IPS-11a (cell line): Measurements from ENCODE around the gene OXT.
"Not testable (repeated sequence)": the region's sequence is repeated elsewhere in the genome, so short reads cannot be mapped to it uniquely, and the experiment has no call there.

Experiments used
- H3K4me3 ChIP-seq: one replicate; pipeline ENCODE4 v1.5.1; 2013; ENCODE audit warnings: low read depth, low read length, control low read depth

Gene OXT

GRCh38 chr20:3109350-3110302, 38.2 kb downstream of the OXT start:
- H3K4me3 ChIP-seq: no peak overlapping the region

GRCh38 chr20:3111507-3111906, 40.1 kb downstream of the OXT start:
- H3K4me3 ChIP-seq: no peak overlapping the region

GRCh38 chr20:3111995-3112394, 40.6 kb downstream of the OXT start:
- no peak overlapping the region for H3K4me3 ChIP-seq

- H3K4me3 ChIP-seq: no peak overlapping the region
These were observed 44.0 kb downstream of the OXT start for GRCh38 chr20:3115190-3116107.

GRCh38 chr20:3116341-3116740, 44.9 kb downstream of the OXT start:
- H3K4me3 ChIP-seq: no peak overlapping the region

DNA sequence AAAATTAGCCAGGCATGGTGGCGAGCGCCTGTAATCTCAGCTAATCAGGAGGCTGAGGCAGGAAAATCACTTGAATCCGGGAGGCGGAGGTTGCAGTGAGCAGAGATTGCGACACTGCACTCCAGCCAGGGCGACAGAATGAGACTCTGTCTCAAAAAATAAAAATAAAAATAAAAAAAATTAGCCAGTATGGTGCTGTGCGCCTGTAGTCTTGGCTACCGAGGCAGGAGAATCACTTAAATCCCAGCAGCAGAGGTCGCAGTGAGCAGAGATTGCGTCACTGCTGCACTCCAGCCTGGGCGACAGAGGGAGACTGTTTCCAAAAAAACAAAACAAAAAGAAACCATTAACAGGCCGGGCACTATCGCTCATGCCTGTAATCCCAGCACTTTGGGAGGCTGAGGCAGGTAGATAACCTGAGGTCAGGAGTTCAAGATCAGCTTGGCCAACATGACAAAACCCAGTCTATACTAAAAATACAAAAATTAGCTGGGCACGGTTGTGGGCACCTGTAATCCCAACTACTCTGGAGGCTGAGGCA, 46.5 kb downstream of the OXT start:
- not testable (repeated sequence) for H3K4me3 ChIP-seq

DNA sequence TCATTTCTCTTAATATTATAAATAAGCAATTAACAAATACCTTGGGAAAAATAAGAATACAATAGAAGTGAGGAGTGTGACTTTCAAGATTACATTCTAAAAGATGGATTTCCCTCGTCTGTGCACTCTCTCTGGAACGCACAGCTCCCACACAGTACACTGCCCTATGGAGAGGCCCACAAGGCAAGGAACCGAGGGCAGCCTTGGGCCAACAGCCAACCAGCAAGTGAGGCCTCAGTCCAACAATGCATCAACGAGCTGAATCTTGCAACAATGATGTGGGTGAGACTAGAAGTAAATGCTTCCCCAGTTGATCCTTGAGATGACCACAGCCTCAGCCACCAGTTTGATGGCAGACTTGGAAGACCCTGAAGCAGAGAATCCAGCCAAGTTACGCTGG, 47.6 kb downstream of the OXT start:
- H3K4me3 ChIP-seq: no peak overlapping the region

DNA sequence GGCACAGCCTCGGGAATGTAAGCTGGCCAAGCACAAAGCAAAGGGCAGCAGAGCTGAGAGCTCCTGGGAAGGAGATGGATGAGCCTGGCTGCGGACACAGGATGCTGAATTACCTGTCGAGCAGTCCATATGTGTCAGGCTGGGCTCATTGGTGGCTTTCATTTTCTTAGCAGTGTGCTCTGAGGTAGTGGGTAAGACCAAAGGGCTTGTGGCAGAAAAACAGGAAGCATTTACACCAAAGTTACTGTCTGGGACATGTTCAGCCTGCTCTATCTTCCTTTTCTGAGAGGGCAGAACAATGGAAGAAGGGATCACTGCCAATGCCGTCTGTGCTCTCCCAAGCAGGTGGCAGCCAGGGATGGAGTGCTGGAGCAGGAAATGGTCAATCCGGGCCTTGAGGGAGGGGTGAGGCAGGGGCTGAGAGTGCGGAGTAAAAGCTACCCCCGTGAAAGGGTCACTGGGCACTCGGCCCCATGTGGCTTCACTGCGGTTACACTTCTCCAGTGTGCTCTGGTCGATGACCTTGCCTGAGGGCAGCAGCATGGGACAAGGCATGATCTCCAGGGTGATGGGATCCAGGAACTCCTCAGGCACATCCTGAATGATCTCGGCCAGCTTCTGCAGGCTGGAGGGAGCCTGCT, 50.0 kb downstream of the OXT start:
- H3K4me3 ChIP-seq: no peak overlapping the region
